Lower lobe of right lung (tissue), 2 donors: ENCODE results near the gene CNNM2. TPM values are rescaled to one million over a fixed set of nuclear protein-coding genes. Genes with fewer than 3 reads are reported as not detected.

ENCODE experiments used
- ATAC-seq, 2 donors: fragments of 200-7000 bp; cut with Tn5 transposase; one replicate each; pipeline ENCODE4 v1.9.1; 2020 to 2022; ENCODE audit warnings: mild to moderate bottlenecking in 2 of 2, moderate library complexity in 2 of 2
- DNase-seq: peaks from one replicate; pipeline ENCODE4 v3.0.0-alpha.2; 2020
- H3K27ac ChIP-seq: fragments of 200-600 bp; one replicate; pipeline ENCODE4 v1.8.0; 2022
- H3K27me3 ChIP-seq: fragments of 200-600 bp; one replicate; pipeline ENCODE4 v1.8.0; 2022; ENCODE audit warnings: low read depth
- H3K36me3 ChIP-seq: fragments of 200-600 bp; one replicate; pipeline ENCODE4 v1.8.0; 2022; ENCODE audit warnings: mild to moderate bottlenecking
- H3K4me1 ChIP-seq: fragments of 200-600 bp; one replicate; pipeline ENCODE4 v1.8.0; 2022
- H3K4me3 ChIP-seq: fragments of 200-600 bp; one replicate; pipeline ENCODE4 v1.8.0; 2022; ENCODE audit warnings: mild to moderate bottlenecking
- H3K9me3 ChIP-seq: fragments of 200-600 bp; one replicate; pipeline ENCODE4 v1.8.0; 2022
- intact Hi-C: fragments of 100-400 bp; cut with DNase I; formaldehyde crosslinking; loops from one replicate; pipeline ENCODE4 v1.11.0; 2022
- total RNA-seq: library from RNA; stranded (reverse); fragmentation: NEBNext Ultra II Directional; extraction: Animal tissue kit (Norgen Biotek cat#: 25700); gene quantifications from one replicate; pipeline ENCODE4 v1.2.1, GENCODE V29; 2021
- TF ChIP-seq, protein P1 (sequence below): fragments of 200-600 bp; IDR thresholded peaks from one replicate; pipeline ENCODE4 v1.8.0; 2022; ENCODE audit warnings: antibody characterized with exemption, mild to moderate bottlenecking
- donor health status: DM: no; HTN: yes; CAD: no; lungs with severe emphysema.

CNNM2 gene
- total RNA-seq, 1 donor from 2014 or later: 12.1 TPM

DNA sequence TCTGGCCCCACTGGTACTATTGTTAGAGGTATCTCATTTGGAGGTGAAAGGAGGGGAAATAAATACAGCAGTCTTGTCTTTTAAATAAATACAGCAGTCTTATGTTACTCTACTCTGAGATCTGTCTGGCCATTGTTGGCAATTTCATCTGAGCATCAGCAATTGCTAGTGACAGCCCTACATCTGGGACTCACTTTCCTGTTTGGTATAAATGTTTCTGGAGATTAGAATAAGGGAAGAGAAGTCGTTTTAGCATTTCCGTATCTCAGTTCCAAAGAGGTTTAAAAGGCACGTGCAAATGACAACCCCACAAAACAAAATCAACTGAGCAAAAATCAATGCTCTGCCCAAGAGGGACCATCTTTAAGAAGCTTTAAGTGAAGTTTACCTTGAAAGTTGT, 18.1 kb upstream of the CNNM2 start:
- no peak for DNase-seq
- Histone ChIP-seq H3K4me1 (no peaks in the 10 kb centered on the region), H3K36me3 (no peaks in the 10 kb centered on the region), H3K9me3 (no peaks in the 10 kb centered on the region), H3K4me3 (no peak overlapping the region), H3K27ac (no peak overlapping the region), H3K27me3 (no peaks in the 10 kb centered on the region)
- intact Hi-C loops: no loop called here
- TF ChIP-seq, protein P1, sequence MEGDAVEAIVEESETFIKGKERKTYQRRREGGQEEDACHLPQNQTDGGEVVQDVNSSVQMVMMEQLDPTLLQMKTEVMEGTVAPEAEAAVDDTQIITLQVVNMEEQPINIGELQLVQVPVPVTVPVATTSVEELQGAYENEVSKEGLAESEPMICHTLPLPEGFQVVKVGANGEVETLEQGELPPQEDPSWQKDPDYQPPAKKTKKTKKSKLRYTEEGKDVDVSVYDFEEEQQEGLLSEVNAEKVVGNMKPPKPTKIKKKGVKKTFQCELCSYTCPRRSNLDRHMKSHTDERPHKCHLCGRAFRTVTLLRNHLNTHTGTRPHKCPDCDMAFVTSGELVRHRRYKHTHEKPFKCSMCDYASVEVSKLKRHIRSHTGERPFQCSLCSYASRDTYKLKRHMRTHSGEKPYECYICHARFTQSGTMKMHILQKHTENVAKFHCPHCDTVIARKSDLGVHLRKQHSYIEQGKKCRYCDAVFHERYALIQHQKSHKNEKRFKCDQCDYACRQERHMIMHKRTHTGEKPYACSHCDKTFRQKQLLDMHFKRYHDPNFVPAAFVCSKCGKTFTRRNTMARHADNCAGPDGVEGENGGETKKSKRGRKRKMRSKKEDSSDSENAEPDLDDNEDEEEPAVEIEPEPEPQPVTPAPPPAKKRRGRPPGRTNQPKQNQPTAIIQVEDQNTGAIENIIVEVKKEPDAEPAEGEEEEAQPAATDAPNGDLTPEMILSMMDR: no peak
- no peak for ATAC-seq

DNA sequence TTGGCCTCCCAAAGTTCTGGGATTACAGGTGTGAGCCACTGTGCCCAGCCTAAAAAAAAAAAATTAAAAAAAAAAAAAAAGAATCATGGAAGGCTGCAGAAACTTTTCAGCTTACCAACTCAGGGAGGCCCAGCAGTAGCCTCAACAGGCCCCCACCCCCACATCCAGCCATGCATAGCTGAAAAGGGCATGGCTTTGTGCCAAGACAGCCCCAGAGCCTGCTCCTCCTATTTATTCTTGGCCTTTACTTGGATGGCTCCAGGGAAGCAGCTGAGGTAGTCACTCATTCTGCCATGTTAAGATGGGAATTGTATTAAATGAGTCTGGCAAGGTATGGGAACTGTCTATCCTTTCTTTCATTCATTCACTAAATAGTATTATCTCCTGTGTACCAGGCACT, 13.7 kb upstream of the CNNM2 start:
- H3K4me3 ChIP-seq: no peak overlapping the region
- H3K9me3 ChIP-seq: no peaks in the 10 kb centered on the region
- no peak overlapping the region for H3K27ac ChIP-seq
- no peaks in the 10 kb centered on the region for H3K4me1 ChIP-seq
- no peaks in the 10 kb centered on the region for H3K36me3 ChIP-seq
- no peak for ATAC-seq
- no peak for DNase-seq
- intact Hi-C loops: no loop called here
- H3K27me3 ChIP-seq: no peaks in the 10 kb centered on the region
- TF ChIP-seq, protein P1: no peak

DNA sequence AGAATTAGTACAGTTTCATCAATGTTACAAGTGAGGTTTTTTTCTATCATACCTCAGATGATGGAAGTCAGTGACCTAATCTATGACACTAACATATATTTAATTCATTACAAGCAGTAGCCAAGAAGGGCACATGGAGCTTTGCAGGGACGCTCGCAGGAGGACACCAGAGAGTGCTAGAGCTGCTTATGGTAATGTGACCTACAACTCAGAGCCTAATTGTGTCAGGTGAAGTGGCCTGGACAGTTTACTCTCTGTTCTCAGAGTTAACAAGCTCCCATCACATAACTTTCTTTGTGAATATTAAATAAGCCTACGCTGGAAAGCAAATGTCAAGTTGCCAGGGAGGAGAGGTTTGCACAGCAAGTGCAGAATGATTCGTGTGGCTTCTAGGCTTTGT, 11.6 kb upstream of the CNNM2 start:
- ATAC-seq: no peak
- no peak overlapping the region for H3K27ac ChIP-seq
- H3K9me3 ChIP-seq: no peaks in the 10 kb centered on the region
- H3K27me3 ChIP-seq: no peaks in the 10 kb centered on the region
- H3K4me1 ChIP-seq: no peaks in the 10 kb centered on the region
- no peaks in the 10 kb centered on the region for H3K36me3 ChIP-seq
- TF ChIP-seq, protein P1: no peak
- no peak for DNase-seq
- intact Hi-C loops: no loop called here
- no peak overlapping the region for H3K4me3 ChIP-seq

DNA sequence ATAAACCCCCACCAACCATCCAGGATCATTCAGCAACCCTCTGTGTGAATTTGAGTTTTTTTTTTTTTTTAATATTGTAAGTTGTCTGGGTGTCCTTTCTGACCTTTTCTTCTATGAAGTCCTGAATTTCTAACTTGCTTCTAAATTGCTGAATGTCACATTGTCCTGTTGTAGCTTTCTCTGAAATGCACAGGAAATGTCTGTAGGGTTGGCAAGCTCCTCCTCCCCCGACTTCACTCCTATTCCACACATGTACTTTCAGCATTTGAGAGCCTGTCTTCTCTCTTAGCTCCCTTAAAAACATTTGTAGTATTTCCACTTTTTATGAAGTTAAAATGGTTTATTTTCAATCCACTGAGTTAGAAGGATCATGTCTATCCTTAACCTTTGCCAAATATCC, 3.3 kb upstream of the CNNM2 start:
- intact Hi-C loops: loop anchor here (10.0 kb wide), 1 partner anchor 330 kb away; the partner anchor contains the start of gene RPEL1
- no peak overlapping the region for H3K4me3 ChIP-seq
- H3K4me1 ChIP-seq: peaks cover 19% of the 10 kb centered on the region
- H3K9me3 ChIP-seq: no peaks in the 10 kb centered on the region
- TF ChIP-seq, protein P1: no peak
- no peak overlapping the region for H3K27ac ChIP-seq
- DNase-seq (no peak), ATAC-seq (no peak)
- H3K36me3 ChIP-seq: no peaks in the 10 kb centered on the region
- peaks cover 4% of the 10 kb centered on the region for H3K27me3 ChIP-seq

DNA sequence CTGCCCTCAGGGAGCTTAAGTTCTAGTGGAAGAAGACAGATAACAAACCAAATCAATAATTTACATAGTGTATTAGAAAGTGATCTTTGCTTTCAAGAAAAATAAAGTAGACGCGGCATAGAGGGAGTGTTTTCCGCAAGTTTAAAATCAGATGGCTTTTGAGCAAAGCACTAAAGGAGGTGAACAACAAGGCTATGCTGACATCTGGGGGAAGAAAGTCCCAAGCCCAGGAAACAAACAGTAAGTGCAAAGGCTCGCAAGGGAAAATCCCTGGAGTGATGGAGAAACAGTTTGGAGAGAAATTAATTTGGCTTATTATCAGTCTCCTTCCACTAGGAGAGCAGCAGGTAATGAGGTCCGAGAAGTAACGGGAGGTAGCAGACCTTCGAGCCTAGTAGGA, 1.9 kb upstream of the CNNM2 start:
- TF ChIP-seq, protein P1: no peak
- Histone ChIP-seq H3K4me3 (no peak overlapping the region), H3K36me3 (no peaks in the 10 kb centered on the region), H3K27ac (no peak overlapping the region), H3K27me3 (peaks cover 4% of the 10 kb centered on the region), H3K4me1 (peaks cover 33% of the 10 kb centered on the region), H3K9me3 (no peaks in the 10 kb centered on the region)
- intact Hi-C loops: loop anchor here (10.0 kb wide), 1 partner anchor 329 kb away; the partner anchor contains the start of gene RPEL1
- DNase-seq (no peak), ATAC-seq (no peak)
